GM12878 (cell line): ENCODE measurements around the gene HTD2. TPM values are rescaled to one million over a fixed set of nuclear protein-coding genes. Genes with fewer than 3 reads are reported as not detected.

ENCODE experiments used
- ATAC-seq: fragments of 200-7000 bp; cut with Tn5 transposase; 3 replicates; pipeline ENCODE4 v1.9.1; 2020; ENCODE audit warnings: mild to moderate bottlenecking, moderate library complexity
- BruUV-seq: library from RNA; stranded (reverse); fragments of 400-500 nt; replicated peaks from 2 replicates; lab custom pipeline; 2021; lab: Mats Ljungman, UMichigan
- CTCF ChIA-PET: fragments of 300-600 bp; sonication (Branson Sonifier 250); formaldehyde crosslinking; extraction: SDS; loops from one replicate; lab custom pipeline; 2021; ENCODE audit warnings: inconsistent platforms; lab: Yijun Ruan, JAX
- POLR2A ChIA-PET: fragments of 350-600 bp; formaldehyde crosslinking; extraction: SDS; loops from one replicate; lab custom pipeline; 2021; ENCODE audit warnings: inconsistent platforms; lab: Charles Lee
- RAD21 ChIA-PET: fragments of 300-600 bp; sonication (Branson Sonifier 250); formaldehyde crosslinking; loops from one replicate; lab custom pipeline; 2023; ENCODE audit warnings: antibody characterized with exemption; ENCODE audit not compliant: unreplicated experiment; lab: Charles Lee
- SMC1A ChIA-PET: fragments of 300-600 bp; sonication (Branson Sonifier 250); formaldehyde crosslinking; loops from one replicate; lab custom pipeline; 2023; ENCODE audit not compliant: unreplicated experiment, uncharacterized antibody; lab: Charles Lee
- DNase-seq: peaks from one replicate; pipeline ENCODE4 v3.0.0-alpha.2; 2011; ENCODE audit warnings: low read depth, low spot score
- FAIRE-seq: peaks from 3 replicates; lab custom pipeline; 2011; peaks lifted over from hg19 to GRCh38; lab: Jason Lieb, UNC
- H2AFZ ChIP-seq: 2 replicates; pipeline ENCODE4 v1.6.0; 2011; ENCODE audit warnings: low read depth, low read length, control low read depth; ENCODE audit not compliant: control insufficient read depth
- H3K27ac ChIP-seq: 2 replicates; pipeline ENCODE4 v1.5.1; 2011; ENCODE audit warnings: control low read depth; ENCODE audit not compliant: control insufficient read depth, insufficient read depth
- H3K27me3 ChIP-seq, 2 experiments: replicated peaks in 1 of 2; 2 replicates each; pipeline versions ENCODE4 v1.6.0 to v1.6.1; 2011; ENCODE audit warnings: low read length in 1 of 2; ENCODE audit not compliant: control insufficient read depth in 2 of 2, insufficient read depth in 2 of 2
- H3K36me3 ChIP-seq, 2 experiments: 2 replicates each; pipeline ENCODE4 v1.5.1; 2011; ENCODE audit warnings: low read length in 1 of 2; ENCODE audit not compliant: control insufficient read depth in 2 of 2, insufficient read depth in 2 of 2
- H3K4me1 ChIP-seq: 2 replicates; pipeline ENCODE4 v1.6.1; 2011; ENCODE audit warnings: mild to moderate bottlenecking, low read length, moderate library complexity, mixed read lengths; ENCODE audit not compliant: control insufficient read depth, insufficient read depth
- H3K4me2 ChIP-seq: 2 replicates; pipeline ENCODE4 v1.6.0; 2011; ENCODE audit warnings: control low read depth; ENCODE audit not compliant: control insufficient read depth, insufficient read depth
- H3K4me3 ChIP-seq: fragments of 200-600 bp; sonication (generic); 2 replicates; pipeline ENCODE4 v1.5.1; 2016
- H3K79me2 ChIP-seq: 2 replicates; pipeline ENCODE4 v1.6.0; 2011; ENCODE audit warnings: low read length; ENCODE audit not compliant: control insufficient read depth, insufficient read depth
- H3K9ac ChIP-seq: 2 replicates; pipeline ENCODE4 v1.8.0; 2011; ENCODE audit warnings: low read length, control low read depth, mixed read lengths; ENCODE audit not compliant: control insufficient read depth, insufficient read depth
- H3K9me3 ChIP-seq: replicated peaks from 3 replicates; pipeline ENCODE4 v1.5.1; 2011; ENCODE audit warnings: mild to moderate bottlenecking, low read length; ENCODE audit not compliant: control insufficient read depth, insufficient read depth
- H4K20me1 ChIP-seq: 2 replicates; pipeline ENCODE4 v1.6.0; 2011; ENCODE audit not compliant: control insufficient read depth, insufficient read depth
- RAD21 ChIP-seq: IDR thresholded peaks from 2 replicates; pipeline ENCODE4 v1.6.1; 2011; ENCODE audit warnings: mild to moderate bottlenecking, low read depth, low read length, moderate library complexity; ENCODE audit not compliant: insufficient read depth
- RELB ChIP-seq: fragments of 450-650 bp; IDR thresholded peaks from 2 replicates; pipeline ENCODE4 v1.6.1; 2017; ENCODE audit warnings: low read depth, mild to moderate bottlenecking, moderate library complexity
- WGBS: methylation state at CpG from one replicate; pipeline ENCODE4 v1.1.6; 2016; ENCODE audit warnings: low lambda C conversion rate; ENCODE audit not compliant: insufficient replicate concordance, insufficient coverage; ENCODE audit errors: missing lambda C conversion rate; 5-methylcytosine and 5-hydroxymethylcytosine counted together
- in situ Hi-C: fragments of 300-500 bp; cut with MboI; formaldehyde crosslinking; loops from 9 replicates; pipeline ENCODE4 v1.14.3; 2018; ENCODE audit warnings: mixed read lengths
- intact Hi-C: fragments of 100-400 bp; cut with micrococcal nuclease; formaldehyde crosslinking; loops from one replicate; pipeline ENCODE4 v1.14.2; 2022; ENCODE audit not compliant: unreplicated experiment
- polyA plus RNA-seq, 11 experiments: library from polyadenylated mRNA; depleted of rRNA in 4 of 11; unstranded in 6 of 11; stranded (reverse) in 5 of 11; fragments of >200 nt; fragmentation: Nextera tagmentation in 4 of 11; fragmentation: Illumina TruSeq in 1 of 11; extraction: Ambion mirVana in 4 of 11; extraction: Trizol in 1 of 11; gene quantifications; 1 replicate in 1 of 11; 2 replicates in 10 of 11; pipeline versions ENCODE4 v1.2.1 to v1.2.3, GENCODE V29; 2011 to 2016; ENCODE audit warnings: inconsistent platforms in 2 of 11, missing spikeins in 2 of 11, low read depth in 1 of 11
- total RNA-seq, 4 experiments: library from RNA; depleted of rRNA in 3 of 4; stranded (reverse); fragments of >200 nt in 3 of 4; fragmentation: Illumina TruSeq in 1 of 4; extraction: Trizol in 1 of 4; gene quantifications; 2 replicates each; pipeline versions ENCODE4 v1.2.1 to v1.2.3, GENCODE V29; 2013 to 2021

HTD2 gene
- total and polyA plus RNA-seq, 10 of the 15 experiments (the other 5 are each of a cell fraction or from before 2014, with no cell fraction given) = 5.9 to 24.7 (median 9.5) TPM

GRCh38 chr3:58270485-58270884 is 35.8 kb upstream of the HTD2 start (continued):
- no peak for TF ChIP-seq RELB

- no peak overlapping the region for H2AFZ ChIP-seq
- TF ChIP-seq RAD21 = no peak
- H3K9ac ChIP-seq = no peak overlapping the region
- H3K4me2 ChIP-seq = no peak overlapping the region
- intact Hi-C loops = no loop called here
- no TSS peak for BruUV-seq
- no peaks in the 10 kb centered on the region for H3K79me2 ChIP-seq
- H3K4me3 ChIP-seq = no peak overlapping the region
- in situ Hi-C loops = no loop called here
- no peaks in the 10 kb centered on the region for H3K9me3 ChIP-seq
- 70% methylated on average over 7 of the region's 7 CpGs for WGBS
- ChIA-PET CTCF (interaction anchor here (0.7 to 1.6 kb wide), 4 partner anchors 12 to 331 kb away, joined by 3 to 4 read pairs (median 4); no protein-coding TSS in a partner anchor), RAD21 (no interaction called here), POLR2A (interaction anchor here (0.6 to 1.3 kb wide), 3 partner anchors 35 to 179 kb away, joined by 3 to 6 read pairs (median 3); partner anchors contain the start of gene HTD2), SMC1A (interaction anchor here (1.0 to 3.7 kb wide), 5 partner anchors 9 to 83 kb away, joined by 3 to 14 read pairs (median 3); no protein-coding TSS in a partner anchor)
- no peak for DNase-seq
- no peaks in the 10 kb centered on the region for H3K4me1 ChIP-seq
- H4K20me1 ChIP-seq = no peaks in the 10 kb centered on the region
- FAIRE-seq = no peak
- H3K27me3 ChIP-seq = no peaks in the 10 kb centered on the region
- H3K27ac ChIP-seq = no peak overlapping the region
- H3K36me3 ChIP-seq = peaks cover 0 to 6% of the 10 kb centered on the region in 2 experiments; a peak in 3 of 4 replicates
- ATAC-seq = no peak
These were observed 34.3 kb upstream of the HTD2 start for GRCh38 chr3:58271901-58272501.
